Gastrocnemius medialis (tissue), 4 donors: ENCODE results near the gene PRDM15. TPM values are rescaled to one million over a fixed set of nuclear protein-coding genes. Genes with fewer than 3 reads are reported as not detected.

ENCODE experiments used
- ATAC-seq, 2 donors: fragments of 150-250 bp; one replicate each; pipeline ENCODE4 v1.9.1; 2016
- DNase-seq, 2 donors: peaks; one replicate each; pipeline ENCODE4 v3.0.0-alpha.2; 2019
- H3K27ac ChIP-seq, 4 donors: fragments of 200-600 bp; sonication (generic); 1 replicate in 1 of 4; 2 replicates in 3 of 4; pipeline ENCODE4 v1.5.1; 2016 to 2018; ENCODE audit warnings: mild to moderate bottlenecking in 2 of 4, moderate library complexity in 1 of 4
- H3K27me3 ChIP-seq, 3 donors: fragments of 200-600 bp; sonication (generic) in 2 of 3; 1 replicate in 1 of 3; 2 replicates in 2 of 3; pipeline versions ENCODE4 v1.5.1 to v1.6.0; 2016 to 2019; ENCODE audit warnings: mild to moderate bottlenecking in 1 of 3, moderate library complexity in 1 of 3
- H3K36me3 ChIP-seq, 2 donors: fragments of 200-600 bp; sonication (generic) in 1 of 2; one replicate each; pipeline ENCODE4 v1.5.1; 2017 to 2018
- H3K4me1 ChIP-seq, 2 donors: fragments of 200-600 bp; sonication (generic) in 1 of 2; one replicate each; pipeline ENCODE4 v1.5.1; 2016 to 2017; ENCODE audit warnings: mild to moderate bottlenecking in 2 of 2
- H3K4me3 ChIP-seq, 4 donors: fragments of 200-600 bp; sonication (generic) in 3 of 4; 1 replicate in 1 of 4; 2 replicates in 3 of 4; pipeline ENCODE4 v1.5.1; 2016 to 2019; ENCODE audit warnings: mild to moderate bottlenecking in 2 of 4
- H3K9me3 ChIP-seq, 3 donors: fragments of 200-600 bp; sonication (generic) in 2 of 3; 1 replicate in 1 of 3; 2 replicates in 2 of 3; pipeline ENCODE4 v1.5.1; 2016 to 2019
- CTCF ChIP-seq, 5 experiments: fragments of 450-650 bp in 3 of 5; fragments of 200-600 bp in 2 of 5; sonication (generic) in 2 of 5; IDR thresholded peaks in 4 of 5; conservative IDR thresholded peaks in 1 of 5; 1 replicate in 4 of 5; 2 replicates in 1 of 5; pipeline ENCODE4 v1.5.1; 2016 to 2019; ENCODE audit warnings: antibody characterized with exemption in 5 of 5, mild to moderate bottlenecking in 3 of 5, moderate library complexity in 3 of 5
- POLR2A ChIP-seq, 2 donors: fragments of 450-650 bp; IDR thresholded peaks; one replicate each; pipeline ENCODE4 v1.6.1; 2017; ENCODE audit warnings: antibody characterized with exemption in 2 of 2, mild to moderate bottlenecking in 2 of 2, moderate library complexity in 2 of 2
- in situ Hi-C, 4 donors: fragments of 200-750 bp; cut with MboI; loops; one replicate each; pipeline versions ENCODE4 v1.15.0 to v1.8.0; 2017; ENCODE audit warnings: low sequenced_read_pairs in 4 of 4
- intact Hi-C: fragments of 100-400 bp; cut with DNase I; formaldehyde crosslinking; loops from one replicate; pipeline ENCODE4 v1.15.1; 2023; ENCODE audit warnings: low total_unique reads
- total RNA-seq, 4 donors: library from RNA; depleted of rRNA; stranded (reverse); fragments of >200 nt; gene quantifications; one replicate each; pipeline versions ENCODE4 v1.1.0 to v1.2.3, GENCODE V29; 2016

PRDM15 gene
- total RNA-seq, 4 donors from 2014 or later = 4.4 to 13.6 (median 5.4) TPM

- H3K9me3 ChIP-seq = peaks cover 0 to 5% (median 0%) of the 10 kb centered on the region in 3 donors
- H3K4me1 ChIP-seq = no peaks in the 10 kb centered on the region
- H3K27ac ChIP-seq = no peak overlapping the region
- TF ChIP-seq POLR2A (IDR thresholded peaks at IDR 0.05) (no peak), CTCF (IDR thresholded peaks at IDR 0.05 in 4 of 5, conservative IDR thresholded peaks at IDR 0.05 in 1 of 5) (no peak)
- DNase-seq (no peak), ATAC-seq (no peak)
- peaks cover 0 to 24% of the 10 kb centered on the region in 2 donors for H3K36me3 ChIP-seq
- in situ Hi-C loops = no loop called here
- no peak overlapping the region for H3K4me3 ChIP-seq
- intact Hi-C loops = no loop called here
- no peaks in the 10 kb centered on the region for H3K27me3 ChIP-seq
Observed at GRCh38 chr21:41796476-41797080, 82.6 kb downstream of the PRDM15 start.

DNA sequence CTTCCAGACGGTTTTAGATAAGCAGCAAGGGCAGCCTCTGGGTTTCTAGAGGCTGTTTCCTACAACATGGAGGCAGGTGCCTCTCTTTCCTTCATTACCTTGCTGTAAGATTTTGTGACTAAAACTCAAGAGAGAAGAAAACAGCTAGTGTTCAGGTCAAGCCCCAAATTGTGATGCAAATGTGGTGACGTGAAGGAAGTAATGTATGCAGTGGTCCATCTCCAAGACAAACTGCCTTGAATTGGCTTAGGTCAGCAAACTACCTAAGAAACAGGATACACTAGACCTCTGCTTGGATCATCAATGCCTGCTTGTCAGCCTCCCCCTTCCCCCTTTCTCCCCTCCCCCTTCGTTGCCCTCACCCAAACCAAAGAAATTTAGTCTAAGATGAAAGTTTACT lies 83.4 kb downstream of the PRDM15 start:
- Histone ChIP-seq H3K27ac (no peak overlapping the region), H3K4me1 (no peaks in the 10 kb centered on the region), H3K4me3 (no peak overlapping the region), H3K9me3 (peaks cover 0 to 5% (median 0%) of the 10 kb centered on the region in 3 donors), H3K27me3 (no peaks in the 10 kb centered on the region), H3K36me3 (peaks cover 0 to 16% of the 10 kb centered on the region in 2 donors)
- in situ Hi-C loops (no loop called here), intact Hi-C loops (no loop called here)
- ATAC-seq (no peak), DNase-seq (no peak)
- TF ChIP-seq CTCF (IDR thresholded peaks at IDR 0.05 in 4 of 5, conservative IDR thresholded peaks at IDR 0.05 in 1 of 5) (no peak), POLR2A (IDR thresholded peaks at IDR 0.05) (no peak)

- intact Hi-C loops (no loop called here), in situ Hi-C loops (no loop called here)
- Histone ChIP-seq H3K4me3 (no peak overlapping the region), H3K27me3 (no peaks in the 10 kb centered on the region), H3K4me1 (no peaks in the 10 kb centered on the region), H3K9me3 (peaks cover 0 to 5% (median 0%) of the 10 kb centered on the region in 3 donors), H3K27ac (no peak overlapping the region), H3K36me3 (peaks cover 0 to 7% of the 10 kb centered on the region in 2 donors)
- TF ChIP-seq POLR2A (IDR thresholded peaks at IDR 0.05) = no peak
- no peak for TF ChIP-seq CTCF (IDR thresholded peaks at IDR 0.05 in 4 of 5, conservative IDR thresholded peaks at IDR 0.05 in 1 of 5)
- DNase-seq (no peak), ATAC-seq (no peak)
Observed at GRCh38 chr21:41794600-41794999, 84.5 kb downstream of the PRDM15 start.

GRCh38 chr21:41792711-41793110 lies 86.4 kb downstream of the PRDM15 start:
- Histone ChIP-seq H3K4me1 (no peaks in the 10 kb centered on the region), H3K36me3 (no peaks in the 10 kb centered on the region), H3K9me3 (peaks cover 0 to 5% (median 0%) of the 10 kb centered on the region in 3 donors), H3K27me3 (peaks cover 0 to 2% (median 0%) of the 10 kb centered on the region in 3 donors), H3K27ac (no peak overlapping the region), H3K4me3 (no peak overlapping the region)
- TF ChIP-seq CTCF (IDR thresholded peaks at IDR 0.05 in 4 of 5, conservative IDR thresholded peaks at IDR 0.05 in 1 of 5) (no peak), POLR2A (IDR thresholded peaks at IDR 0.05) (no peak)
- DNase-seq (no peak), ATAC-seq (no peak)
- in situ Hi-C loops (no loop called here), intact Hi-C loops (no loop called here)
